ENCODE measurements around the gene PCDHB6.

GRCh38 chr5:141119250-141119649, 30.6 kb upstream of the PCDHB6 start:
- no peak for TF ChIP-seq CTCF (IDR thresholded peaks at IDR 0.05)
- TF ChIP-seq ZFX (IDR thresholded peaks at IDR 0.05; ENCODE audit: borderline replicate concordance), result no peak
